Esophagus squamous epithelium (tissue), 5 donors: ENCODE results near the gene PBRM1. TPM values are rescaled to one million over a fixed set of nuclear protein-coding genes. Genes with fewer than 3 reads are reported as not detected.

Experiments used
- DNase-seq: peaks from one replicate; lab custom pipeline; 2025; lab: John Stamatoyannopoulos, UW
- H3K27ac ChIP-seq, 4 donors: fragments of 200-600 bp; sonication (generic); one replicate each; pipeline ENCODE4 v1.5.1; 2016 to 2019; ENCODE audit warnings: mild to moderate bottlenecking in 1 of 4
- H3K27me3 ChIP-seq, 4 donors: fragments of 200-600 bp; sonication (generic); 1 replicate in 3 of 4; 2 replicates in 1 of 4; pipeline versions ENCODE4 v1.5.1 to v1.6.0; 2017 to 2021; ENCODE audit warnings: antibody characterized with exemption in 1 of 4
- H3K36me3 ChIP-seq, 3 donors: fragments of 200-600 bp; sonication (generic); one replicate each; pipeline ENCODE4 v1.5.1; 2016 to 2019
- H3K4me1 ChIP-seq, 3 donors: fragments of 200-600 bp; sonication (generic); one replicate each; pipeline ENCODE4 v1.5.1; 2017 to 2019
- H3K4me3 ChIP-seq, 4 donors: fragments of 200-600 bp; sonication (generic); 1 replicate in 3 of 4; 2 replicates in 1 of 4; pipeline ENCODE4 v1.5.1; 2016 to 2019; ENCODE audit warnings: mild to moderate bottlenecking in 2 of 4, moderate library complexity in 1 of 4
- H3K9me3 ChIP-seq, 3 donors: fragments of 200-600 bp; sonication (generic); one replicate each; pipeline ENCODE4 v1.5.1; 2016 to 2019
- CTCF ChIP-seq, 6 experiments: fragments of 450-650 bp in 4 of 6; fragments of 200-600 bp in 2 of 6; sonication (generic) in 2 of 6; IDR thresholded peaks; one replicate each; pipeline ENCODE4 v1.5.1; 2016 to 2019; ENCODE audit warnings: antibody characterized with exemption in 6 of 6, mild to moderate bottlenecking in 4 of 6, moderate library complexity in 4 of 6
- POLR2A ChIP-seq, 4 donors: fragments of 450-650 bp; IDR thresholded peaks; one replicate each; pipeline ENCODE4 v1.6.1; 2017; ENCODE audit warnings: antibody characterized with exemption in 4 of 4, mild to moderate bottlenecking in 4 of 4, moderate library complexity in 3 of 4
- WGBS, 2 donors: methylation state at CpG; one replicate each; pipeline ENCODE4 v1.1.5; 2018; 5-methylcytosine and 5-hydroxymethylcytosine counted together
- intact Hi-C: fragments of 100-400 bp; cut with DNase I; formaldehyde crosslinking; loops from one replicate; pipeline ENCODE4 v1.15.0; 2022
- total RNA-seq, 4 donors: library from RNA; depleted of rRNA; stranded (reverse); fragments of >200 nt; gene quantifications; one replicate each; pipeline ENCODE4 v1.1.0, GENCODE V29; 2016
- donor health status: DM: yes; HTN: yes; CAD: no.

PBRM1 gene
- total RNA-seq, 4 donors from 2014 or later = 34.0 to 76.4 (median 63.7) TPM

- Histone ChIP-seq H3K4me3 (no peak overlapping the region), H3K4me1 (peaks cover 31 to 71% (median 33%) of the 10 kb centered on the region in 3 donors), H3K27ac (peak overlapping the region; percentile 79 to 90 (median 86)), H3K36me3 (peaks cover 6 to 51% (median 19%) of the 10 kb centered on the region in 3 donors), H3K27me3 (no peaks in the 10 kb centered on the region), H3K9me3 (no peaks in the 10 kb centered on the region)
- 69 to 70% methylated on average over 7 to 9 of the region's 9 CpGs for WGBS, 2 donors
- DNase-seq = no peak
- intact Hi-C loops = no loop called here
- TF ChIP-seq CTCF (IDR thresholded peaks at IDR 0.05) (no peak), POLR2A (IDR thresholded peaks at IDR 0.05) (no peak)
Measured at GRCh38 chr3:52525680-52526561, 159.8 kb downstream of the PBRM1 start.

- WGBS, 2 donors = 41 to 55% methylated on average over 11 to 13 of the region's 34 CpGs
- H3K36me3 ChIP-seq = peaks cover 6 to 51% (median 19%) of the 10 kb centered on the region in 3 donors
- no peak for DNase-seq
- no peaks in the 10 kb centered on the region for H3K9me3 ChIP-seq
- H3K4me3 ChIP-seq = peak overlapping the region in 2 of 4 donors; percentile 7 to 41
- intact Hi-C loops = no loop called here
- H3K27ac ChIP-seq = peak overlapping the region; percentile 79 to 90 (median 86)
- no peak for TF ChIP-seq CTCF (IDR thresholded peaks at IDR 0.05)
- no peak for TF ChIP-seq POLR2A (IDR thresholded peaks at IDR 0.05)
- no peaks in the 10 kb centered on the region for H3K27me3 ChIP-seq
- peaks cover 25 to 62% (median 27%) of the 10 kb centered on the region in 3 donors for H3K4me1 ChIP-seq
Measured at GRCh38 chr3:52524752-52525679, 160.7 kb downstream of the PBRM1 start.

GRCh38 chr3:52524258-52524751 lies 161.4 kb downstream of the PBRM1 start:
- Histone ChIP-seq H3K4me1 (peaks cover 21 to 55% (median 27%) of the 10 kb centered on the region in 3 donors), H3K36me3 (peaks cover 6 to 54% (median 19%) of the 10 kb centered on the region in 3 donors), H3K4me3 (peak overlapping the region in 1 of 4 donors; percentile 41), H3K27me3 (no peaks in the 10 kb centered on the region), H3K27ac (peak overlapping the region; percentile 79 to 90 (median 86)), H3K9me3 (no peaks in the 10 kb centered on the region)
- 90 to 96% methylated on average over 16 of the region's 18 CpGs for WGBS, 2 donors
- intact Hi-C loops = no loop called here
- DNase-seq = no peak
- TF ChIP-seq POLR2A (IDR thresholded peaks at IDR 0.05) (no peak), CTCF (IDR thresholded peaks at IDR 0.05) (no peak)

GRCh38 chr3:52523386-52524257 lies 162.1 kb downstream of the PBRM1 start:
- intact Hi-C loops = no loop called here
- H3K27me3 ChIP-seq = no peaks in the 10 kb centered on the region
- H3K9me3 ChIP-seq = no peaks in the 10 kb centered on the region
- H3K4me1 ChIP-seq = peaks cover 23 to 54% (median 27%) of the 10 kb centered on the region in 3 donors
- H3K36me3 ChIP-seq = peaks cover 6 to 48% (median 19%) of the 10 kb centered on the region in 3 donors
- H3K27ac ChIP-seq = no peak overlapping the region
- DNase-seq = no peak
- TF ChIP-seq POLR2A (IDR thresholded peaks at IDR 0.05) (no peak), CTCF (IDR thresholded peaks at IDR 0.05) (no peak)
- WGBS, 2 donors = 89 to 97% methylated on average over 7 to 14 of the region's 26 CpGs
- no peak overlapping the region for H3K4me3 ChIP-seq
